D721Med (cell line): ENCODE data around the gene IVD.

Experiments used
- DNase-seq: peaks from one replicate; pipeline ENCODE4 v3.0.0; 2011; ENCODE audit warnings: low spot score; ENCODE audit not compliant: insufficient read length
- FAIRE-seq: peaks from 2 replicates; lab custom pipeline; 2011; peaks lifted over from hg19 to GRCh38; lab: Jason Lieb, UNC
- CTCF ChIP-seq: IDR thresholded peaks from 2 replicates; pipeline ENCODE4 v1.5.1; 2012; ENCODE audit warnings: mild to moderate bottlenecking, control low read depth; ENCODE audit not compliant: insufficient read depth; ENCODE audit errors: missing control alignments

Gene IVD

GRCh38 chr15:40379374-40379773 lies 26.2 kb upstream of the IVD start:
- DNase-seq (no peak), FAIRE-seq (no peak)
- no peak for TF ChIP-seq CTCF

GRCh38 chr15:40379853-40380252 lies 25.7 kb upstream of the IVD start:
- DNase-seq (no peak), FAIRE-seq (no peak)
- TF ChIP-seq CTCF: no peak

GRCh38 chr15:40380636-40381035 lies 25.0 kb upstream of the IVD start:
- TF ChIP-seq CTCF: no peak
- FAIRE-seq (no peak), DNase-seq (no peak)

GRCh38 chr15:40381818-40382529 lies 23.6 kb upstream of the IVD start:
- FAIRE-seq: no peak
- TF ChIP-seq CTCF: no peak
- DNase-seq: no peak

- no peak for TF ChIP-seq CTCF
- DNase-seq (peak; percentile 68), FAIRE-seq (no peak)
Measured at GRCh38 chr15:40382580-40383456, 22.8 kb upstream of the IVD start, which contains the start of gene KNSTRN. TSS of gene KNSTRN (plus strand) at chr15:40382721. CDS start at chr15:40382836, 115 bp downstream.

- no peak for FAIRE-seq
- no peak for TF ChIP-seq CTCF
- no peak for DNase-seq
Measured at GRCh38 chr15:40386480-40386879, 19.1 kb upstream of the IVD start.
